Measurements from ENCODE around the gene CORIN. TPM values are rescaled to one million over a fixed set of nuclear protein-coding genes. Genes with fewer than 3 reads are reported as not detected.

The CORIN gene
- total and polyA plus RNA-seq, 10 of the 15 experiments (the other 5 are each of a cell fraction or from before 2014, with no cell fraction given) = 0.02 to 0.45 (median 0.09) TPM; not detected in 3

DNA sequence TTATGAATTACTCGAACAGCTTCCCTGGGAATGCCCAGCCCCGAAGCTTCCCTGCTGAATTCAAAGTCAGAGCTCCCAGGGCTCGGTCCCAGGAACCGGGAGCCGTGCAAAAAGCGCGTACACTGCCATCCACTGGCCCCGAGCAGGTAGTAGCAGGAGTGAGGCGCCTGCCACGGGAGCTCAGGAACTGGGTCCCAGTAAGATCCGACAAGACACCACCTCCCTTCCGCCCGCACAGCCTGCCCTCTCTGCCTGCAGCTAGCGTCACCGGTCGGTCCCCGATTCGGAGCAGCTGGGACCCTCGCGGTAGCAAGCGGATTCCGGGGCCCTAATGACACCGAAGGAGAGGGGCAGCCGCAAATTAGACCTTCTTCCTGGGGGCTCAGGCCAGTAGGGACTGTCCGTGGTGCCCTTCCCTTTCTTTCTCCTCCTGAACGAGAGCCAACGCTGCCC lies 1.2 kb downstream of the CORIN start:
- peak; percentile 86 for ATAC-seq
- no peak for DNase-seq (ENCODE audit: low read depth, low spot score)
- H3K36me3 ChIP-seq (ENCODE audit: control insufficient read depth in 2 of 2, insufficient read depth in 2 of 2, low read length in 1 of 2) = 0 out of 4 replicates have a peak, but pooled peaks cover 0 to 3% of the 10 kb centered on the region in 2 experiments
- no peaks in the 10 kb centered on the region for H3K79me2 ChIP-seq (ENCODE audit: control insufficient read depth, insufficient read depth, low read length)
- H3K4me2 ChIP-seq (ENCODE audit: control insufficient read depth, insufficient read depth) = peak overlapping the region; percentile 100
- POLR2A ChIA-PET = interaction anchor here (0.6 kb wide), 1 partner anchor 138 kb away, joined by 5 read pairs; no protein-coding TSS in a partner anchor
- no peak overlapping the region for H3K27ac ChIP-seq (ENCODE audit: control insufficient read depth, insufficient read depth)
- H2AFZ ChIP-seq (ENCODE audit: control insufficient read depth, low read depth, low read length) = peak overlapping the region; percentile 92
- RAD21 ChIA-PET (ENCODE audit: unreplicated experiment) = interaction anchor here (0.6 to 3.3 kb wide), 18 partner anchors 12 to 212 kb away, joined by 3 to 33 read pairs (median 6); no protein-coding TSS in a partner anchor
- in situ Hi-C loops (cut with MboI) = loop anchor here (5.0 kb wide), 1 partner anchor 149 kb away; no protein-coding TSS in a partner anchor
- BruUV-seq (replicated peaks) = no TSS peak
- H3K27me3 ChIP-seq (replicated peaks in 1 of 2; ENCODE audit: control insufficient read depth in 2 of 2, insufficient read depth in 2 of 2, low read length in 1 of 2) = no peaks in the 10 kb centered on the region
- no peak for FAIRE-seq
- CTCF ChIA-PET = interaction anchor here (0.6 to 9.0 kb wide), 42 partner anchors 9 to 464 kb away, joined by 3 to 153 read pairs (median 4); no protein-coding TSS in a partner anchor
- H3K9ac ChIP-seq (ENCODE audit: control insufficient read depth, insufficient read depth, low read length) = peak overlapping the region; percentile 47
- H3K4me1 ChIP-seq (ENCODE audit: control insufficient read depth, insufficient read depth, low read length) = peaks cover 27% of the 10 kb centered on the region
- TF ChIP-seq DPF2 (IDR thresholded peaks at IDR 0.05) = no peak
- TF ChIP-seq RAD21 (IDR thresholded peaks at IDR 0.05; ENCODE audit: insufficient read depth, low read depth, low read length) = peak; percentile 70
- TF ChIP-seq ATF7 (IDR thresholded peaks at IDR 0.05; ENCODE audit: low read depth) = 0 out of 2 replicates have a peak, but pooled peaks have one; percentile 10
- no peak for TF ChIP-seq STAT1 (conservative IDR thresholded peaks at IDR 0.05)
- TF ChIP-seq CREB1 (IDR thresholded peaks at IDR 0.05; ENCODE audit: low read depth) = 0 out of 2 replicates have a peak, but pooled peaks have one; percentile 34
- TF ChIP-seq, protein P1, sequence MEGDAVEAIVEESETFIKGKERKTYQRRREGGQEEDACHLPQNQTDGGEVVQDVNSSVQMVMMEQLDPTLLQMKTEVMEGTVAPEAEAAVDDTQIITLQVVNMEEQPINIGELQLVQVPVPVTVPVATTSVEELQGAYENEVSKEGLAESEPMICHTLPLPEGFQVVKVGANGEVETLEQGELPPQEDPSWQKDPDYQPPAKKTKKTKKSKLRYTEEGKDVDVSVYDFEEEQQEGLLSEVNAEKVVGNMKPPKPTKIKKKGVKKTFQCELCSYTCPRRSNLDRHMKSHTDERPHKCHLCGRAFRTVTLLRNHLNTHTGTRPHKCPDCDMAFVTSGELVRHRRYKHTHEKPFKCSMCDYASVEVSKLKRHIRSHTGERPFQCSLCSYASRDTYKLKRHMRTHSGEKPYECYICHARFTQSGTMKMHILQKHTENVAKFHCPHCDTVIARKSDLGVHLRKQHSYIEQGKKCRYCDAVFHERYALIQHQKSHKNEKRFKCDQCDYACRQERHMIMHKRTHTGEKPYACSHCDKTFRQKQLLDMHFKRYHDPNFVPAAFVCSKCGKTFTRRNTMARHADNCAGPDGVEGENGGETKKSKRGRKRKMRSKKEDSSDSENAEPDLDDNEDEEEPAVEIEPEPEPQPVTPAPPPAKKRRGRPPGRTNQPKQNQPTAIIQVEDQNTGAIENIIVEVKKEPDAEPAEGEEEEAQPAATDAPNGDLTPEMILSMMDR (IDR thresholded peaks at IDR 0.05 in 2 of 3, conservative IDR thresholded peaks at IDR 0.05 in 1 of 3; ENCODE audit: control insufficient read depth in 2 of 3, extremely low read depth in 1 of 3, insufficient read depth in 1 of 3, low read depth in 3 of 3, low read length in 3 of 3) = peak; percentile 67 to 77 (median 71)
- peak; percentile 43 to 51; a peak in 1 of 4 replicates for TF ChIP-seq IKZF2 (IDR thresholded peaks at IDR 0.05)
- TF ChIP-seq SMC3 (IDR thresholded peaks at IDR 0.05; ENCODE audit: borderline replicate concordance, low read length) = peak; percentile 56; the same call in 1 of the 2 replicates
- 0 out of 2 replicates have a peak, but pooled peaks have one; percentile 32 for TF ChIP-seq IRF4 (IDR thresholded peaks at IDR 0.05; ENCODE audit: low read depth, low read length)
- TF ChIP-seq GABPA (IDR thresholded peaks at IDR 0.05; ENCODE audit: low read depth) = no peak
- under 1% methylated on average over 27 of the region's 27 CpGs for WGBS (ENCODE audit: insufficient coverage, insufficient replicate concordance, low lambda C conversion rate, missing lambda C conversion rate)
- peak overlapping the region; percentile 74 for H3K4me3 ChIP-seq
- H3K9me3 ChIP-seq (replicated peaks; ENCODE audit: control insufficient read depth, insufficient read depth, low read length) = no peaks in the 10 kb centered on the region; the same call in 2 of the 3 replicates
- SMC1A ChIA-PET (ENCODE audit: uncharacterized antibody, unreplicated experiment) = interaction anchor here (0.7 to 2.4 kb wide), 27 partner anchors 11 to 518 kb away, joined by 3 to 17 read pairs (median 3); no protein-coding TSS in a partner anchor
- H4K20me1 ChIP-seq (ENCODE audit: control insufficient read depth, insufficient read depth) = no peaks in the 10 kb centered on the region
- intact Hi-C loops (cut with micrococcal nuclease; ENCODE audit: unreplicated experiment) = loop anchor here (1.0 to 5.0 kb wide), 3 partner anchors 96 to 344 kb away; no protein-coding TSS in a partner anchor

All from GM12878 (cell line).